AG09319 (cell line): ENCODE results near the gene GGACT.

Experiments used
- DNase-seq: peaks from one replicate; pipeline ENCODE4 v3.0.0-alpha.2; 2010; ENCODE audit warnings: low read depth; ENCODE audit errors: extremely low read depth
- TF ChIP-seq, protein P1 (sequence below): IDR thresholded peaks from 2 replicates; pipeline ENCODE4 v1.5.1; 2011; ENCODE audit warnings: low read depth, mild to moderate bottlenecking, inconsistent platforms, low read length, moderate library complexity

Gene GGACT

DNA sequence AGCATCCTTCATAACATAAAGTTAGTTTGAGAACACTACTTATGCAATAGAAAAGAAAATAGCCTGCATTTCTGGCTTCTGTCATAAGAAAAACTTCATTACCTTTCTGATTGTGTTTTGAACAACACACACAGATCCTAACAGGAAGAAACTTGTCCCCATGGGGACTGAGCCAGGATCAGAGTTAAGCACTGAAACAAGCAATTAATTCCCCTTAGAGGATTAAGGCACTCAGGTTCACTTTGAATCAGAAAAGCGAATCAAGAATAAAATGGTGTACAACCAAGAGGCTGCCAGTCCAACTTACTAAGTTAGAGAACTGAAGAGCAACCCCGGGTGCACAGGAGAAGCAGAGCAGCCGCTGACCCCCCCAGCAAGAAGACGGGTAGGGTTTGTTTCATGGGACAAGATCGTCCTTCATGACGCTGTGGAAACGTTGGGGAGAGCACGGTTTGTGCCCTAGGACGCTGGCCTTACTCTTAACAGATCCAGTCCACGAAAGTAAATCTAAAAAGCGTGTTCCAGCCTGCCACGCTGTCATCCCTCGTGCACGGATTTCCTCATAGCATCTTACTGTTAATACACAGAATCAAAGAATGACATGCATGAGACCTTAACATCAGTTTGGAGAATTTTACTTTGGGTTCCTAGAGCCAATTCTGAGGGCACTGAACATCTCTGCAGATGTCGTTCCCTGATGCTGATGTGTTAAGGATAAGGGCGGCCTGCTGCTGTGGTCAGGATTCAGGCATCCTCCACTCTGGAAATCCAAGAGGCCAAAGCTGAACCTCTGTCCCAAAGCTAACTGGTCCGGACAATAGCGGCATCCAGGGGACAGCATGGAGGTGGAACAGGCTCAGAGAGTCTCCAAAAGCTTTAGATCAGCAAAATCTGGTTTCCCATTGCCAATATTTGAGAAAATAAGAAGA, 46.4 kb downstream of the GGACT start:
- no peak for DNase-seq
- TF ChIP-seq, protein P1, sequence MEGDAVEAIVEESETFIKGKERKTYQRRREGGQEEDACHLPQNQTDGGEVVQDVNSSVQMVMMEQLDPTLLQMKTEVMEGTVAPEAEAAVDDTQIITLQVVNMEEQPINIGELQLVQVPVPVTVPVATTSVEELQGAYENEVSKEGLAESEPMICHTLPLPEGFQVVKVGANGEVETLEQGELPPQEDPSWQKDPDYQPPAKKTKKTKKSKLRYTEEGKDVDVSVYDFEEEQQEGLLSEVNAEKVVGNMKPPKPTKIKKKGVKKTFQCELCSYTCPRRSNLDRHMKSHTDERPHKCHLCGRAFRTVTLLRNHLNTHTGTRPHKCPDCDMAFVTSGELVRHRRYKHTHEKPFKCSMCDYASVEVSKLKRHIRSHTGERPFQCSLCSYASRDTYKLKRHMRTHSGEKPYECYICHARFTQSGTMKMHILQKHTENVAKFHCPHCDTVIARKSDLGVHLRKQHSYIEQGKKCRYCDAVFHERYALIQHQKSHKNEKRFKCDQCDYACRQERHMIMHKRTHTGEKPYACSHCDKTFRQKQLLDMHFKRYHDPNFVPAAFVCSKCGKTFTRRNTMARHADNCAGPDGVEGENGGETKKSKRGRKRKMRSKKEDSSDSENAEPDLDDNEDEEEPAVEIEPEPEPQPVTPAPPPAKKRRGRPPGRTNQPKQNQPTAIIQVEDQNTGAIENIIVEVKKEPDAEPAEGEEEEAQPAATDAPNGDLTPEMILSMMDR = no peak

GRCh38 chr13:100540621-100541020, 48.0 kb downstream of the GGACT start:
- DNase-seq = no peak

DNA sequence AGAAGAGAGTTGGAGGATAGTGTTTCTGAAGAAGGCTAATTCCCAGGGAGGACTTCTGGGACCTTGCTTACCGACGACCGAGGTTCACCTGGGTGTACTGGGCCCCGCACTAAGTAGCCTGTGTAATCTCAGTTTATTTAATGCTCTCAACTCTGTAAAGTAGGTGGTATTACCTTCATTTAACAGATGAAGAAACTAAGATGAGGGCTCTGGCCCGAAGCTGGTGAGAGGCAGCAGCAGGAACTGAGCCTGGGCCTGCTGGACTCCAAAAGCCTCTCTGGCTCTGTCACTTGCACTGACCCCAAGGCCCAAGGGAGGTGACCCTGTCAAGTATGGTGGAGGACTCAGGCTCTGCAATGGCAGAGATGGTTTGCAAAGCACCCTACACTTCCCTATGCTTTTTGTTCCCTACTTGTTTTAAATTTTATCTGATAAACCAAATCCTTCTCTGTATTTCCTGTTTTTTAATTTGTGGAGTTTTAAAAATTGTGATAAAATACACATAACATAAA, 50.6 kb downstream of the GGACT start:
- DNase-seq = no peak
- TF ChIP-seq, protein P1 = no peak

More at GRCh38 chr13:100540621-100541020, 48.0 kb downstream of the GGACT start:
- TF ChIP-seq, protein P1 = no peak

GRCh38 chr13:100537486-100537885, 51.1 kb downstream of the GGACT start:
- TF ChIP-seq, protein P1 = no peak

GRCh38 chr13:100536643-100537180, 51.9 kb downstream of the GGACT start:
- no peak for DNase-seq
- TF ChIP-seq, protein P1 = no peak

More at GRCh38 chr13:100537486-100537885, 51.1 kb downstream of the GGACT start:
- no peak for DNase-seq

- DNase-seq = no peak
- TF ChIP-seq, protein P1 = no peak
Observed at GRCh38 chr13:100535426-100536135, 53.0 kb downstream of the GGACT start.
